ENCODE results near the gene RHOU.

Gene RHOU

DNA sequence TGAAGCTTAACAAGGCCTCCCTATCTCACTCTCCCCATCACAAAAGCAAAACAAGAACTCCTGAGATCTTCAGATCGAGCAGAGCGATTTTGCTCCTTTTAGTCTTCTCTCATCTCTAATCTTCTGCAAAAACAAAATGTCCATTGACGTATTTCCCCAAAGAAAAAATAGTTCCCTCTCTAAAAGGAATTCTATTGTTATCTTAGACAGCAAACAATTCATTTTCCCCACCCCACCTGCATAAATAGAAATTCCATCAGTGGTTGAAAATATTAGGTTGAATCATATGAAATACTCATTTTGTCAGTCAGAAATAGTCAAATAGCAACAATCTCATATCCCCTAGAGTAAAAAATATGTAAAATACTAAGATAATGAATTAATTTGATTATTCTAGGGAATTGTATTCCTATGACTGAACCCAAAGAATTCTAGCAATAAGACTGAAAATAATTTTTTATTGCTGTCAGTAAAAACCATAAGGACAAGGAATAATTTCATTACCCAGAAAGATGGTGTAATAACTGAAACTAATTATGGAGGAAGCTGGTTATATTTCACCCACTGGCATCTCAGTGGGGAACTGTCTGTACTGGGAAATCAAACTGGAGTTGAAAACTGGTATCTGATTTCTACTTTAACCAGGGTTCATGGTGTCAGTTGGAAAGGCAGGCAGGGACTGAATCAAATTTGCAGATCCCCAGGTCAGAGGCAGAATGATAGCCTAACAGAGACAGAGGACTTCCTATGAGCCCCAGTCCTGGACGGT lies 51.3 kb downstream of the RHOU start:
- DNase-seq, result no peak

DNA sequence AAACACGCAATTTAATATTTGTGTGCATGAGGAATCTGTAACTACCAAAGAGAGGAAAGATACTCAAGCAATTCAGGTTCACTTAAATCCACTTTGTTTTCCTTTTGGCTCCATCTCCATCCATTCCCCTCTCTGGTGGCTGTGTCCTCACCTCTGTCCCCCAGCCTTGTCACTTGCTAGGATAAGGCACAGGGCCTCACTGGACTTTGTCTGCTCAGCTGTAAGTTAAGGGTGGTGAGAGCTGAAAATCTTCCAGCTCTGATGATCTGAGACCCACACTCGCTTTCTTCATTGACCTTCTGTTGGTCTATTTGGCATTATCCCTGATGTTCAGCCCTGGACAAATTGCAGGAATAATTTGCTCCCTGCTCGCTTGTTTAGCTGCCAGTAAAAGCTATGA lies 56.5 kb downstream of the RHOU start:
- DNase-seq, result no peak

GRCh38 chr1:228792601-228793000 lies 57.3 kb downstream of the RHOU start:
- no peak for DNase-seq

- DNase-seq, result no peak
These were observed 57.8 kb downstream of the RHOU start for GRCh38 chr1:228793032-228793431.

- no peak for DNase-seq
These were observed 58.9 kb downstream of the RHOU start for GRCh38 chr1:228794173-228794572.

GRCh38 chr1:228794810-228795209 lies 59.5 kb downstream of the RHOU start:
- no peak for DNase-seq

GRCh38 chr1:228795596-228795995 lies 60.3 kb downstream of the RHOU start:
- no peak for DNase-seq

Data from activated CD8-positive, alpha-beta memory T cell treated with anti-CD3 and anti-CD28 coated beads, Interleukin-2, amount 50 U/mL, for 4 hours (primary cell).